Erythroblast (primary cell): Measurements from ENCODE around the gene COA6.

Experiments
- GATA1 ChIP-seq: IDR thresholded peaks from 2 replicates; pipeline ENCODE4 v1.6.1; 2011; ENCODE audit warnings: low read depth, mild to moderate bottlenecking, control low read depth, low read length, moderate library complexity
- POLR2A ChIP-seq: IDR thresholded peaks from 2 replicates; pipeline ENCODE4 v1.6.1; 2011; ENCODE audit warnings: mild to moderate bottlenecking, low read length

DNA sequence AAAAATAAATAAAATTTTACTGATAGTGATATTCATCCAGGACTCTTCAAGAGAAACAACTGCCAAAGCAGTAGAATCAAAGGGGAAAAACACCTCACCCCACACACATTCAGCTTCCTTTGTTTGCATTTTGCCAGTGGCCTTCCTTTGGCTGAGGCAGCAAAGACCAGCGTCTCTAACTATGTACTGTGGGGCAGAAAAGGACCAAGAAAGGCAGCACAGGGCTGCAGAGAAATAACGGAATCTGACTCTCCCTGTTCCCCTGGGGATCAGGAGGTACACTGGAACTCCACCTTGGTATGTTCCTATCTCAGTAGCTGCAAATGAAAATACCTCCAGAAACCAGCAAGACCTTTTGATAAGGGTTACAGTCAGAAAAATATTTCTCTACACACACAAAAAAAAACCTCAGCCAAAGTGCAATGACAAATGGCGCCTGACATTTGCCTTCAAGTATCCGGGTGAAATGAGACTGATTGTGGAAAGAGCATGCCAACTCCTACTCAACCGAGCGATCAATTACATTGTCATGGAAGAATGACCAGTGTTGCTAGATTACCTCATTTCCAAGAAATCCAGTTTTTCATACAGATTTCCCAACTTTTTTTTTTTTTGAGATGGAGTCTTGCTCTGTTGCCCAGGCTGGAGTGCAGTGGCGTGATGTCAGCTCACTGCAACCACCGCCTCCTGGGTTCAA lies 54.8 kb downstream of the COA6 start:
- no peak for TF ChIP-seq POLR2A
- no peak for TF ChIP-seq GATA1
